GM10266 (cell line): Measurements from ENCODE around the gene NFATC1.

Source experiments
- DNase-seq: peaks from one replicate; pipeline ENCODE4 v3.0.0; 2012; ENCODE audit errors: extremely low spot score
- CTCF ChIP-seq: IDR thresholded peaks from 2 replicates; pipeline ENCODE4 v1.5.1; 2012; ENCODE audit warnings: mild to moderate bottlenecking, low read depth; ENCODE audit not compliant: control insufficient read depth, insufficient read depth; ENCODE audit errors: missing control alignments

Gene NFATC1

DNA sequence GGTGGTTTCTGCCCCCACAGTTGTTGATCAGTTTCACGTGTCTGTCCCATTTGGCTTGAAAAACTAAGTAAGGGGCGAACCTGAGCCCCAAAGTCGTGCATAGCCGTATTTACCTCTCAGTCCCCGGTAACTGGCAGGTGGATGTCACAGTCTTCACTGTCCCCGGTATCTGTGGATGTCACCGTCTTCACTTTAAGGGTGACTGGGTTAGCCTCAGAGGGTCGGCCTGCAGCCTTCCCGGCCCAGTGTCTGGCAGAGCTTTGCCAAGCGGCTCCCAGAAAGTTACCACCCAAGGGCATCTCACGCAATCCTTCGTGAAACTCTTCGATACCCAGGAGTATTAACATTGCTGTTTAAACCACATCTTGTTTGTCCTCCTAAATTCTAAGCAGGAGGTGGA is 158.6 kb downstream of the NFATC1 start:
- no peak for DNase-seq
- no peak for TF ChIP-seq CTCF

DNA sequence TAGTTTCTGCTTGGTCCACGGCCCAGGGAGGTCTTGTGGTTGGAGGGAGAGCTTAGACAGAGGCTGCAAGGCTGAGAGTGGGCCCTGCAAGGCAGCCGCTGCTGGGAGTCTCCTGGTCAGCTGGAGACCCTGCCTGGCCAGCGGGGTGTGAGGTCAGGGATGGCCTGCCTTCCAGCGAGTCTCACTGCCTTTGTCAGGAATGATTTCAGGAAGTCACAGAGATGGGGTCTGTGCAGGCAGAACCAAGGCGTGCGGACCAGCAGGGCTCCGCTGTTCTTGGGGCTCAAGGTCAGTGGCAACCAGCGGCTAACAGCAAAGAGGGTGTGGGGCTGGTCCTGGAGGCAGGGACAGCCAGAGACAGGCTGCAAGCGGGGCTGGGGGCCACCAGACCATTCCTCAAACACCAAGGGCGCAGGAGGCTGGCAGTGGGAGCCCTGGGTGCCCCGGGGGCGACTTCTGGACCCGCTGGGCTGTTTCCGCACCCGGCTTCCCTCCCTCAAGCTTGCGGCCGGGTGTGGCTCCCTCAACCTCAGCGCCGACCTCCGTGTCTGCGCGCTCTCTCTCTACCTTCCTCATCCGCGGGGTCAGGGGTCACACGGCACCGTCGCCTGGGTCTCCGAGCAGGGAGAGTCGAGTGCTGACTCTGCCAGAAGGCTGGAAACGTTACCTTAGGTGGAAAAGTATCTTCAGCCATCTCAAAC is 159.4 kb downstream of the NFATC1 start:
- no peak for TF ChIP-seq CTCF
- DNase-seq = no peak

GRCh38 chr18:79555885-79556284 is 160.2 kb downstream of the NFATC1 start:
- no peak for TF ChIP-seq CTCF

GRCh38 chr18:79556829-79557585 is 161.3 kb downstream of the NFATC1 start:
- no peak for DNase-seq

More at GRCh38 chr18:79555885-79556284, 160.2 kb downstream of the NFATC1 start:
- DNase-seq = no peak

GRCh38 chr18:79558196-79558932 is 162.6 kb downstream of the NFATC1 start:
- TF ChIP-seq CTCF = no peak
- no peak for DNase-seq

More at GRCh38 chr18:79556829-79557585, 161.3 kb downstream of the NFATC1 start:
- TF ChIP-seq CTCF = no peak

DNA sequence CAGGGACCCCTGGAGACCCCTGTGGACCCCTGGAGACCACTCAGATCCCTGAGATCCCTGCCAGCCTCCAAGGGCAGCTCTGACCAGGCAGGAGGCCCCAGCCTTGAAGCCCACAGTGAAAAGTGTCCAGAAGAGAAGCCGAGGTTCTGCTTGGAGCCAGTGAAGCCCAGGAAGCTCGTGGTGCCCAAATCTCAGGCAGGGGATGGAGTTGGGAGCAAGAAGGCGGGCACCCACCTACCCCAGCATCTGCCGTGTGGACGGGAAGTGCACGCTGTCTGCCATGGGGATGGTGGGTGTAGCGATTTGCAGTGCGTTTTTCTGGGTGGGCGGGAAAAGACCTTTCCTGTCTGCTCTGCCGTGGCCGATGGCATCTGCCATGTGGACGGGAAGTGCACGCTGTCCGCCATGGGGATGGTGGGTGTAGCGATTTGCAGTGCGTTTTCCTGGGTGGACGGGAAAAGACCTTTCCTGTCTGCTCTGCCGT is 163.2 kb downstream of the NFATC1 start:
- TF ChIP-seq CTCF = no peak
- DNase-seq = no peak
